HEK293 (cell line): ENCODE data around the gene HIF1AN.

Experiments
- CTCF ChIA-PET: fragments of 350-600 bp; formaldehyde crosslinking; extraction: SDS; loops from one replicate; lab custom pipeline; 2021; ENCODE audit warnings: antibody characterized with exemption; lab: Yijun Ruan, JAX
- POLR2A ChIA-PET: fragments of 300-600 bp; formaldehyde crosslinking; extraction: SDS; loops from one replicate; lab custom pipeline; 2020; ENCODE audit warnings: antibody characterized with exemption, inconsistent platforms; lab: Yijun Ruan, JAX
- H3K27ac ChIP-seq: fragments of 200-500 bp; sonication (Bioruptor generic); 2 replicates; pipeline ENCODE4 v1.5.1; 2014; ENCODE audit warnings: low read depth, low read length, control low read depth, inconsistent platforms; ENCODE audit errors: extremely low read depth
- H3K36me3 ChIP-seq, 2 experiments: fragments of 200-500 bp in 1 of 2; sonication (Bioruptor generic) in 1 of 2; 1 replicate in 1 of 2; 2 replicates in 1 of 2; pipeline ENCODE4 v1.5.1; 2014 to 2017; ENCODE audit warnings: inconsistent platforms in 2 of 2, low read length in 2 of 2; ENCODE audit not compliant: control insufficient read depth in 2 of 2, insufficient read depth in 1 of 2
- H3K4me1 ChIP-seq: fragments of 200-500 bp; sonication (Bioruptor generic); 2 replicates; pipeline ENCODE4 v1.5.1; 2014; ENCODE audit warnings: mild to moderate bottlenecking, low read length, inconsistent platforms; ENCODE audit not compliant: control insufficient read depth, insufficient read depth
- H3K4me3 ChIP-seq: 2 replicates; pipeline ENCODE4 v1.5.1; 2011; ENCODE audit warnings: low read depth, mild to moderate bottlenecking, control low read depth, low read length, moderate library complexity
- H3K9me3 ChIP-seq: fragments of 200-500 bp; sonication (Bioruptor generic); 2 replicates; pipeline ENCODE4 v1.5.1; 2014; ENCODE audit warnings: low read depth, low read length, inconsistent platforms; ENCODE audit not compliant: control insufficient read depth, insufficient read depth
- EGR2 ChIP-seq: fragments of 450-650 bp; formaldehyde crosslinking; IDR thresholded peaks from 2 replicates; pipeline ENCODE4 v1.5.1; 2016; ENCODE audit warnings: low read depth, missing biosample characterization, missing genetic modification characterization
- GLIS2 ChIP-seq: fragments of 450-650 bp; formaldehyde crosslinking; IDR thresholded peaks from 2 replicates; pipeline ENCODE4 v1.5.1; 2016; ENCODE audit warnings: missing biosample characterization, missing genetic modification characterization
- REPIN1 ChIP-seq: fragments of 450-650 bp; formaldehyde crosslinking; IDR thresholded peaks from 2 replicates; pipeline ENCODE4 v1.5.1; 2017; ENCODE audit warnings: missing biosample characterization, missing genetic modification characterization, low read depth
- SCRT2 ChIP-seq: fragments of 450-650 bp; formaldehyde crosslinking; IDR thresholded peaks from 2 replicates; pipeline ENCODE4 v1.5.1; 2016; ENCODE audit warnings: missing biosample characterization, missing genetic modification characterization
- ZBTB17 ChIP-seq: fragments of 450-650 bp; formaldehyde crosslinking; IDR thresholded peaks from 2 replicates; pipeline ENCODE4 v1.5.1; 2016; ENCODE audit warnings: missing biosample characterization, missing genetic modification characterization
- ZNF202 ChIP-seq: fragments of 450-650 bp; formaldehyde crosslinking; IDR thresholded peaks from 2 replicates; pipeline ENCODE4 v1.5.1; 2016; ENCODE audit warnings: missing biosample characterization, missing genetic modification characterization, borderline replicate concordance
- ZNF302 ChIP-seq: fragments of 450-650 bp; formaldehyde crosslinking; IDR thresholded peaks from 2 replicates; pipeline ENCODE4 v1.5.1; 2016; ENCODE audit warnings: missing biosample characterization, missing genetic modification characterization, low read depth
- ZNF335 ChIP-seq: fragments of 450-650 bp; formaldehyde crosslinking; conservative IDR thresholded peaks from 2 replicates; pipeline ENCODE4 v1.5.1; 2016; ENCODE audit warnings: missing biosample characterization, missing genetic modification characterization
- ZNF366 ChIP-seq: fragments of 450-650 bp; formaldehyde crosslinking; conservative IDR thresholded peaks from 2 replicates; pipeline ENCODE4 v1.5.1; 2016; ENCODE audit warnings: missing biosample characterization, missing genetic modification characterization
- ZNF423 ChIP-seq: fragments of 450-650 bp; formaldehyde crosslinking; IDR thresholded peaks from 2 replicates; pipeline ENCODE4 v1.5.1; 2016; ENCODE audit warnings: missing biosample characterization, missing genetic modification characterization
- ZNF600 ChIP-seq: fragments of 450-650 bp; formaldehyde crosslinking; IDR thresholded peaks from 2 replicates; pipeline ENCODE4 v1.5.1; 2016; ENCODE audit warnings: missing biosample characterization, missing genetic modification characterization
- ZNF660 ChIP-seq: fragments of 450-650 bp; IDR thresholded peaks from 2 replicates; pipeline ENCODE4 v1.5.1; 2018; ENCODE audit warnings: missing biosample characterization, mild to moderate bottlenecking, missing genetic modification characterization
- TF ChIP-seq, protein P1 (sequence below): fragments of 450-650 bp; formaldehyde crosslinking; conservative IDR thresholded peaks from 2 replicates; pipeline ENCODE4 v1.5.1; 2016; ENCODE audit warnings: low read depth, missing biosample characterization, missing genetic modification characterization
- TF ChIP-seq, protein P2 (sequence below): fragments of 450-650 bp; formaldehyde crosslinking; IDR thresholded peaks from 2 replicates; pipeline ENCODE4 v1.5.1; 2016; ENCODE audit warnings: missing biosample characterization, missing genetic modification characterization

Gene HIF1AN

DNA sequence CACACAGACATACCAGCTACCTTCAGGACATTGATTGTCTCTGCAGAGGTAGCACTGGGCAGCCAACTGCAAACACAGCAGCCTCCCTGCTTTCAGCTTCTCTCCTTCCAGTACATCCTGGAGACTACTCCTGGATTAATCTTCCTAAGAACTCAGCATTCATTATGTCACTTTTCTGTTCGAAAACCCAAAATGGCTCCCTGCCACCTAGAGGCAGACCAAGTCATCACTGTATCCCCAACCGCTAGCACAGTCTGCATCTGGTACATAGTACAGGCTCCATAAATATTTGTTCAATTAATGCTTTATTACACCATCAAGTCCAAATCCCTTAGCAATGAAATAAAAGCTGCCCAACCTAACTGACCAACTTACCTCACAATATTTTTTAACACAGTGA is 11.1 kb upstream of the HIF1AN start:
- Histone ChIP-seq H3K27ac (no peak overlapping the region), H3K4me3 (no peak overlapping the region), H3K36me3 (peaks cover 39 to 66% of the 10 kb centered on the region in 2 experiments), H3K4me1 (no peaks in the 10 kb centered on the region), H3K9me3 (no peaks in the 10 kb centered on the region)
- POLR2A ChIA-PET = no interaction called here
- CTCF ChIA-PET = interaction anchor here (0.6 to 1.4 kb wide), 3 partner anchors 11 to 354 kb away, joined by 3 to 5 read pairs (median 4); partner anchors contain the start of gene HIF1AN
- no peak for TF ChIP-seq GLIS2
- no peak for TF ChIP-seq ZNF660

DNA sequence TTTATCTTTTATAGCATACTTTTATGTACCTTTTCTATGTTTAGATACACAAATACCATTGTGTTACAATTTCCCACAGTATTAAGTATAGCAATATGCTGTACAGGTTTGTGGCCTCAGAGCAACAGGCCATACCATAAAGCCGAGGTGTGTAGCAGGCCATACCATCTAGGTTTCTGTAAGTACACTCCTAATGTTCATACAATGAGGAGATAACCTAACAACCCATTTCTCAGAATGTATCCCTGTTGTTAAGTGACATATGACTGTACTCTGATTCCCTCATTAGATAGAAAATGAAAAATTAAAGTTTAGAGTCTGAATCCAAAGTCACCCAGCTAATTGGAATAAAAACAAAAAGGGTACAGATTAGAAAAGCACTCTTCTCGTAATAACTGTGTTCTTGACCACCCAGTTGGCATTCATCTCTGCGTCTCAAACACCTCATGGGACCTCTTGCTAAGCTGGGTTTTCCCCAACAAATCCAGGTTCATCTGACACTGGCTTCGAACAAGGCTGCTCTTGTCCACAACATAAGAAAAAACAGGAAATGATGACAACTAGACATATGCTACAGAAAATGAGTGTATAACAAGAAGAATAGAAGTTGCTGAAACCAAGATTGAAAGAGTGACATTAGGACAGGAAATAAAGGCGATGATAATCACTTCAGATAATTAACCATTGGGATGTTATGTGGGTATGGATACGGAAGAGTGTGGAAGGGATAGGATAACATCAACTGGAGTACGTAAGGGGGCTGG is 7.4 kb upstream of the HIF1AN start:
- H3K36me3 ChIP-seq = peaks cover 32 to 51% of the 10 kb centered on the region in 2 experiments
- peak overlapping the region; percentile 71 for H3K4me3 ChIP-seq

DNA sequence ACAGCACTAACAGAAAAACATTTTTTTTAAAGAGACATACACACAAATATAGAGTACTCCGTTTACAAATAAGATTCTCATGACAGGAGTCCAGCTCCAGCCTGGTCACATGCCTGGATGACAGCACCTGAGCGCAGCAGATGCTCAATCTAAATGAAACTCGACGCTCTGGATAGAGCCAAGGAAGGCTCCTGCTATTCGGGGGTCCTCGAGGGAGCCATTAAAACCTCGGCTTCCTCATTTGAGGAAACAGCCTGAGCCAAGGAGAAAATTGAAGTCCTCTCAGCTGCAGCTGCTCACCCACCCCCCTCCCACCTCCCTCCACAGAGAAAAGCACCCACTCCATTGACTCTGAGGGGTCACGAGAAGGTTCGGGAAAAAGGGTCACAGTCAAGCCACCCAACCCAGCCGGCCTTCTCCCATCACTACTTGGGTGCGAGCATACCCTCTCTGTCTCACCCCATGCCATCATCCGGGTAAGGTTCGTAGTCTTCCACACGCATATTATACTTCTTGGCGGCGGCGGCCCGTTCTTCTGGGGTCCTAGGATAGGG is 6.7 kb upstream of the HIF1AN start:
- peak overlapping the region; percentile 67; the same call in 1 of the 2 replicates for H3K27ac ChIP-seq
- H3K4me3 ChIP-seq = peak overlapping the region; percentile 71
- POLR2A ChIA-PET = no interaction called here
- peaks cover 32 to 45% of the 10 kb centered on the region in 2 experiments for H3K36me3 ChIP-seq
- CTCF ChIA-PET = interaction anchor here (1.6 to 5.4 kb wide), 2 partner anchors 11 to 41 kb away, joined by 3 to 45 read pairs; partner anchors contain the start of gene SEC31B
- H3K4me1 ChIP-seq = no peaks in the 10 kb centered on the region
- 0 out of 2 replicates have a peak, but pooled peaks have one; percentile 27 for TF ChIP-seq ZNF366 (tag by site-specific recombination)
- TF ChIP-seq EGR2 = peak; percentile 27; the same call in 1 of the 2 replicates
- peak; percentile 89 for TF ChIP-seq ZBTB17 (tag by site-specific recombination)
- TF ChIP-seq ZNF335 (tag by site-specific recombination) = peak; percentile 98
- TF ChIP-seq ZNF202 (tag by site-specific recombination) = no peak
- TF ChIP-seq, protein P1, sequence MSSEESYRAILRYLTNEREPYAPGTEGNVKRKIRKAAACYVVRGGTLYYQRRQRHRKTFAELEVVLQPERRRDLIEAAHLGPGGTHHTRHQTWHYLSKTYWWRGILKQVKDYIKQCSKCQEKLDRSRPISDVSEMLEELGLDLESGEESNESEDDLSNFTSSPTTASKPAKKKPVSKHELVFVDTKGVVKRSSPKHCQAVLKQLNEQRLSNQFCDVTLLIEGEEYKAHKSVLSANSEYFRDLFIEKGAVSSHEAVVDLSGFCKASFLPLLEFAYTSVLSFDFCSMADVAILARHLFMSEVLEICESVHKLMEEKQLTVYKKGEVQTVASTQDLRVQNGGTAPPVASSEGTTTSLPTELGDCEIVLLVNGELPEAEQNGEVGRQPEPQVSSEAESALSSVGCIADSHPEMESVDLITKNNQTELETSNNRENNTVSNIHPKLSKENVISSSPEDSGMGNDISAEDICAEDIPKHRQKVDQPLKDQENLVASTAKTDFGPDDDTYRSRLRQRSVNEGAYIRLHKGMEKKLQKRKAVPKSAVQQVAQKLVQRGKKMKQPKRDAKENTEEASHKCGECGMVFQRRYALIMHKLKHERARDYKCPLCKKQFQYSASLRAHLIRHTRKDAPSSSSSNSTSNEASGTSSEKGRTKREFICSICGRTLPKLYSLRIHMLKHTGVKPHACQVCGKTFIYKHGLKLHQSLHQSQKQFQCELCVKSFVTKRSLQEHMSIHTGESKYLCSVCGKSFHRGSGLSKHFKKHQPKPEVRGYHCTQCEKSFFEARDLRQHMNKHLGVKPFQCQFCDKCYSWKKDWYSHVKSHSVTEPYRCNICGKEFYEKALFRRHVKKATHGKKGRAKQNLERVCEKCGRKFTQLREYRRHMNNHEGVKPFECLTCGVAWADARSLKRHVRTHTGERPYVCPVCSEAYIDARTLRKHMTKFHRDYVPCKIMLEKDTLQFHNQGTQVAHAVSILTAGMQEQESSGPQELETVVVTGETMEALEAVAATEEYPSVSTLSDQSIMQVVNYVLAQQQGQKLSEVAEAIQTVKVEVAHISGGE (tag by site-specific recombination) = no peak
- no peaks in the 10 kb centered on the region for H3K9me3 ChIP-seq

More for the DNA sequence above, 7.4 kb upstream of the HIF1AN start:
- ChIA-PET CTCF (interaction anchor here (1.6 to 5.4 kb wide), 2 partner anchors 10 to 41 kb away, joined by 3 to 45 read pairs; partner anchors contain the start of gene SEC31B), POLR2A (interaction anchor here (0.7 to 3.2 kb wide), 2 partner anchors 7 to 364 kb away, joined by 3 to 13 read pairs; partner anchors contain the start of gene HIF1AN)
- H3K27ac ChIP-seq = no peak overlapping the region
- no peaks in the 10 kb centered on the region for H3K4me1 ChIP-seq
- no peaks in the 10 kb centered on the region for H3K9me3 ChIP-seq
- peak; percentile 34 for TF ChIP-seq ZNF366 (tag by site-specific recombination)
- no peak for TF ChIP-seq ZNF423 (tag by site-specific recombination)
- TF ChIP-seq ZNF600 (tag by site-specific recombination) = peak; percentile 90
- TF ChIP-seq ZNF302 (tag by site-specific recombination) = no peak
- peak; percentile 42; the same call in 1 of the 2 replicates for TF ChIP-seq SCRT2 (tag by site-specific recombination)
- TF ChIP-seq, protein P2, sequence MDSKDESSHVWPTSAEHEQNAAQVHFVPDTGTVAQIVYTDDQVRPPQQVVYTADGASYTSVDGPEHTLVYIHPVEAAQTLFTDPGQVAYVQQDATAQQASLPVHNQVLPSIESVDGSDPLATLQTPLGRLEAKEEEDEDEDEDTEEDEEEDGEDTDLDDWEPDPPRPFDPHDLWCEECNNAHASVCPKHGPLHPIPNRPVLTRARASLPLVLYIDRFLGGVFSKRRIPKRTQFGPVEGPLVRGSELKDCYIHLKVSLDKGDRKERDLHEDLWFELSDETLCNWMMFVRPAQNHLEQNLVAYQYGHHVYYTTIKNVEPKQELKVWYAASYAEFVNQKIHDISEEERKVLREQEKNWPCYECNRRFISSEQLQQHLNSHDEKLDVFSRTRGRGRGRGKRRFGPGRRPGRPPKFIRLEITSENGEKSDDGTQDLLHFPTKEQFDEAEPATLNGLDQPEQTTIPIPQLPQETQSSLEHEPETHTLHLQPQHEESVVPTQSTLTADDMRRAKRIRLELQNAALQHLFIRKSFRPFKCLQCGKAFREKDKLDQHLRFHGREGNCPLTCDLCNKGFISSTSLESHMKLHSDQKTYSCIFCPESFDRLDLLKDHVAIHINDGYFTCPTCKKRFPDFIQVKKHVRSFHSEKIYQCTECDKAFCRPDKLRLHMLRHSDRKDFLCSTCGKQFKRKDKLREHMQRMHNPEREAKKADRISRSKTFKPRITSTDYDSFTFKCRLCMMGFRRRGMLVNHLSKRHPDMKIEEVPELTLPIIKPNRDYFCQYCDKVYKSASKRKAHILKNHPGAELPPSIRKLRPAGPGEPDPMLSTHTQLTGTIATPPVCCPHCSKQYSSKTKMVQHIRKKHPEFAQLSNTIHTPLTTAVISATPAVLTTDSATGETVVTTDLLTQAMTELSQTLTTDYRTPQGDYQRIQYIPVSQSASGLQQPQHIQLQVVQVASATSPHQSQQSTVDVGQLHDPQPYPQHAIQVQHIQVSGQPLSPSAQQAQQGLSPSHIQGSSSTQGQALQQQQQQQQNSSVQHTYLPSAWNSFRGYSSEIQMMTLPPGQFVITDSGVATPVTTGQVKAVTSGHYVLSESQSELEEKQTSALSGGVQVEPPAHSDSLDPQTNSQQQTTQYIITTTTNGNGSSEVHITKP (tag by site-specific recombination) = peak; percentile 81
- TF ChIP-seq REPIN1 (tag by site-specific recombination) = no peak
